Testis (tissue), 3 donors: ENCODE data around the gene SEC22A. TPM values are rescaled to one million over a fixed set of nuclear protein-coding genes. Genes with fewer than 3 reads are reported as not detected.

Experiments
- DNase-seq: peaks from one replicate; pipeline ENCODE4 v3.0.0-alpha.2; 2019
- H3K27ac ChIP-seq, 2 donors: fragments of 200-600 bp; sonication (generic); one replicate each; pipeline ENCODE4 v1.5.1; 2019
- H3K27me3 ChIP-seq: fragments of 200-600 bp; sonication (generic); one replicate; pipeline ENCODE4 v1.5.1; 2019
- H3K36me3 ChIP-seq: fragments of 200-600 bp; sonication (generic); one replicate; pipeline ENCODE4 v1.5.1; 2017; ENCODE audit warnings: low read depth; ENCODE audit errors: missing control alignments
- H3K4me1 ChIP-seq: fragments of 200-600 bp; sonication (generic); one replicate; pipeline ENCODE4 v1.5.1; 2019
- H3K4me3 ChIP-seq, 2 donors: fragments of 200-600 bp; sonication (generic); one replicate each; pipeline ENCODE4 v1.5.1; 2017 to 2019
- H3K9me3 ChIP-seq: fragments of 200-600 bp; sonication (generic); one replicate; pipeline ENCODE4 v1.5.1; 2017
- CTCF ChIP-seq, 3 experiments: fragments of 450-650 bp in 2 of 3; fragments of 200-600 bp in 1 of 3; sonication (generic) in 1 of 3; IDR thresholded peaks; one replicate each; pipeline ENCODE4 v1.5.1; 2016 to 2019; ENCODE audit warnings: antibody characterized with exemption in 3 of 3, mild to moderate bottlenecking in 2 of 3, moderate library complexity in 1 of 3
- POLR2A ChIP-seq: fragments of 450-650 bp; IDR thresholded peaks from one replicate; pipeline ENCODE4 v1.6.1; 2017; ENCODE audit warnings: antibody characterized with exemption, mild to moderate bottlenecking, moderate library complexity
- WGBS, 2 donors: methylation state at CpG; one replicate each; pipeline ENCODE4 v1.1.5; 2018; 5-methylcytosine and 5-hydroxymethylcytosine counted together
- intact Hi-C: fragments of 100-400 bp; cut with DNase I; formaldehyde crosslinking; loops from one replicate; pipeline ENCODE4 v1.15.1; 2023; ENCODE audit warnings: low total_unique reads
- polyA plus RNA-seq: library from polyadenylated mRNA; stranded (reverse); fragments of 350-450 nt; fragmentation: Illumina TruSeq; extraction: RNeasy Lipid Tissue Mini Kit (QIAGEN cat#74804); gene quantifications from one replicate; pipeline ENCODE4 v1.2.3, GENCODE V29; 2014; ENCODE audit warnings: low read depth, low replicate concordance; ENCODE audit not compliant: insufficient read depth
- total RNA-seq, 2 donors: library from RNA; depleted of rRNA; stranded (reverse); fragments of >200 nt; gene quantifications; one replicate each; pipeline ENCODE4 v1.2.3, GENCODE V29; 2016

The SEC22A gene
- total and polyA plus RNA-seq, 3 donors from 2014 or later = 52.0 to 59.6 (median 58.8) TPM

- Histone ChIP-seq H3K9me3 (no peaks in the 10 kb centered on the region), H3K27me3 (no peaks in the 10 kb centered on the region), H3K36me3 (no peaks in the 10 kb centered on the region), H3K27ac (no peak overlapping the region), H3K4me1 (no peaks in the 10 kb centered on the region), H3K4me3 (no peak overlapping the region)
- 84 to 95% methylated on average over 5 to 13 of the region's 15 CpGs for WGBS, 2 donors
- DNase-seq = no peak
- intact Hi-C loops = no loop called here
- TF ChIP-seq CTCF (IDR thresholded peaks at IDR 0.05) = no peak
- no peak for TF ChIP-seq POLR2A
These were observed 90.9 kb downstream of the SEC22A start for GRCh38 chr3:123292321-123293310.

GRCh38 chr3:123294296-123294938, 92.7 kb downstream of the SEC22A start:
- no peak for TF ChIP-seq POLR2A
- no peak for TF ChIP-seq CTCF (IDR thresholded peaks at IDR 0.05)
- intact Hi-C loops = no loop called here
- no peak for DNase-seq
- H3K4me1 ChIP-seq = no peaks in the 10 kb centered on the region
- no peaks in the 10 kb centered on the region for H3K9me3 ChIP-seq
- H3K36me3 ChIP-seq = no peaks in the 10 kb centered on the region
- no peak overlapping the region for H3K4me3 ChIP-seq
- no peaks in the 10 kb centered on the region for H3K27me3 ChIP-seq
- 91 to 94% methylated on average over 8 to 13 of the region's 13 CpGs for WGBS, 2 donors
- no peak overlapping the region for H3K27ac ChIP-seq

GRCh38 chr3:123295171-123295900, 93.6 kb downstream of the SEC22A start:
- TF ChIP-seq CTCF (IDR thresholded peaks at IDR 0.05) (no peak), POLR2A (no peak)

GRCh38 chr3:123295901-123296250, 94.1 kb downstream of the SEC22A start:
- WGBS, 2 donors = 80 to 84% methylated on average over 10 to 11 of the region's 11 CpGs
- Histone ChIP-seq H3K4me3 (no peak overlapping the region), H3K4me1 (no peaks in the 10 kb centered on the region), H3K27me3 (no peaks in the 10 kb centered on the region), H3K9me3 (no peaks in the 10 kb centered on the region), H3K36me3 (no peaks in the 10 kb centered on the region), H3K27ac (no peak overlapping the region)
- intact Hi-C loops = no loop called here
- DNase-seq = no peak
- no peak for TF ChIP-seq CTCF (IDR thresholded peaks at IDR 0.05)
- TF ChIP-seq POLR2A = no peak

More at GRCh38 chr3:123295171-123295900, 93.6 kb downstream of the SEC22A start:
- WGBS, 2 donors = 81 to 91% methylated on average over 7 of the region's 7 CpGs
- Histone ChIP-seq H3K9me3 (no peaks in the 10 kb centered on the region), H3K4me3 (no peak overlapping the region), H3K4me1 (no peaks in the 10 kb centered on the region), H3K36me3 (no peaks in the 10 kb centered on the region), H3K27me3 (no peaks in the 10 kb centered on the region), H3K27ac (no peak overlapping the region)
- intact Hi-C loops = no loop called here
- DNase-seq = no peak
